GM18498 (cell line): ENCODE data around the gene CYP27C1.
"Not testable (repeated sequence)": the region's sequence is repeated elsewhere in the genome, so short reads cannot be mapped to it uniquely, and the experiment has no call there.

Experiments
- ATAC-seq: cut with Tn5 transposase; IDR thresholded peaks from one replicate; pipeline ENCODE4 v1.9.1; 2021; ENCODE audit warnings: mild to moderate bottlenecking, moderate library complexity; ENCODE audit not compliant: unreplicated experiment

The CYP27C1 gene

DNA sequence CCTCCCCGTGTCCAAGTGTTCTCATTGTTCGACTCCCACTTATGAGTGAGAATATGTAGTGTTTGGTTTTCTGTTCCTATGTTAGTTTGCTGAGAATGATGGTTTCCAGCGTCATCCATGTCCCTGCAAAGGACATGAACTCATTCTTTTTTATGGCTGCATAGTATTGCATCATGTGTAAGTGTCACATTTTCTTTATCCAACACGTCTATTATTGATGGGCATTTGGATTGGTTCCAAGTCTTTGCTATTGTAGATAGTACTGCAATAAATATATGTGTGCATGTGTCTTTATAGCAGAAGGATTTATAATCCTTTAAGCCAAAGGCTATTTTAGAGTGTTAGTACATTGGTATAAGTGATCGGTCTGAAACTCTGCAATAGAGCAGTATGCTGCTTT, 4.0 kb upstream of the CYP27C1 start:
- ATAC-seq: not testable (repeated sequence)

DNA sequence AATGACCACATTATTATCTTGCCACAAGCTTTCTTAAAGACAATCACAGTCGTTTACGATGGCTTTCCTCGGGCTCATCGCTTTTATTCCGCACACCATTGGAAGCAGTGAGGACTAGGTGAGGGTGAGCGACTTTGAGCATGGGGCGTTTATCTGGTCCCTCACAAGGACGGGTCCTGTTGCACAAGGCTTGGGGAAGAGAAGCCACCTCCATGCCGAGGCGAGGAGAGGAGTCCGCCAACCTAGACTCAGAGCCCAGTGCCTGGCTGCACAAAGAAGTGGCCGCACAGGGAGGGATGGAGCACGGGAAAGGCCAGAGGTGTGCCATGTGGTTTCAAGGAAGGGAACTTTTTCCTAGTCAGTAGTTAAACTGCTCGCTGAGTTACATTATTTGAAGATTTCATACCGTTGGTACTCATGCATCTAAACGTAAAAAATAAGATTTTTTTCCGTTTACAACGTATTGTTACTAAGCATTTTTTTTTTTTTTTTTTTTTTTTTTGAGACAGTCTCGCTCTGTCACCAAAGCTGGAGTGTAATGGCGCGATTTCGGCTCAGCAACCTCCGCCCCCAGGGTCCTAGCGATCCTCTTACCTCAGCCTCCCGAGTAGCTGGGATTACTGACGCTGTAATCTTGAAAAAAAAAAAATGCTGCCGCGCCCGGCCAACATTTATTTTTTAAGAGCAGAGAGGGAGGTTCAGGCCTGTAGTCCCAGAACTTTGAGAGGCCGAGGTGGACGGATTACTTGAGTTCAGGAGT, 849 bp upstream of the CYP27C1 start:
- no peak for ATAC-seq

DNA sequence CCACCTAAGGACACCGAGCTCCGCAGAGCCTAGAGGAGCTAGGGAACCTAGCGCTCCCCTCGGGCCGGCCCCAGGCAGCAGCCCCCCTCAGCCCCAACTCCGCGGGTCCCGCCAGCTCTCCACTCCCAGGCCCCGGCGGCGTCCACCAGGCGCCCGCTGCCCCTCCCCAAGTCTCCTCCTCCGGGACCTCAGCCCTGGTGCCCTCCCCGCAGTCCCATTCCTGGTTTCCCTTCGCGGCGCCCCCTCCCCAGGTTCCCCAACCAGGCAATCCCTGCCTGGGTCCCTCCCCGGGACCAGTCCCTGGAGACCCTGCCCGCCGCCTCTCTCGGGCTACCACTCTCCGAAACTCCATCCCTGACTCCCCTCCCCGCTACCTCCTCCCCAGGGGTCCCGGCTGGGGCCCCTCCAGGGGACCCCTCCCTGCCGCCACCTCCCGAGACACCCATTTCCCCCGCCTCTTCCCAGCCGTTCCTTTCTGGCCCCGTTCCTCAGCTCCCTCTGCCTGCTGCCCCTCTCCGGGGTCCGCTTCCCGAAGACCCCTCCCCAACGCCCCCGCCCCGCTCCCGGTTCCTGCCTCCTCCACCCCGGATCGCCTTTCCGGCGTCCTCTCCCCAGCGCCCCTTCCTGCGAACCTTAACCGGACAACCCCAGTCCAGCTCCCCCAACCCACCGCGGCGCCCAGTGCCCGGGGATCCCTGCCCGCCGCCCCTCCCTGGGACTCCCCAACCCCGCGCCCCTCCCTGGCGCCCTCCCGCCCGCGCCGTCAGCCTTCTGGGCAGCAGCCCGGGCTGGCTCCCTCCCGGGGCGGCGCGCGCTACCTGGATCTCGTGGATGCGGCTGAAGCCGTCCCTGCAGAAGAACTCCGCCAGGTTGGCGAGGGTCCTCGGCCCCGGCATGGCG, 678 bp downstream of the CYP27C1 start:
- ATAC-seq: no peak

DNA sequence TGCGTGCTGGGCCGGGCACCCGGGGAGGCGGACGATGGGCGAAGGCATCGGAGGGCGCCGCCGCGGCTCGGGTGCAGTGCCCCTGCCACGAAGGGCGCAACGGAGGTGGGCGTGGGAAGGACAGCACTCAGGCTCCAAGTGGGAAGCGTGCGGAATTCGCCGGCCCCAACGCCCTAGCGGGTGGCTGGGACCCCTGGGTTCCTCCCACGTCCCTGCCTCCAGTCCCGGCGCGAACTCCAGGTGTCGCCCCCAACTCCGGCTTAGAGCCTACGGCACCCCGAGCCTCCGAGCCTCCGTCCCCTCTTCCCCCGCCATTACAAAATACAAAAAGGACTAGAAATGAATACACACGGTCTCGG, 1.3 kb downstream of the CYP27C1 start:
- no peak for ATAC-seq

DNA sequence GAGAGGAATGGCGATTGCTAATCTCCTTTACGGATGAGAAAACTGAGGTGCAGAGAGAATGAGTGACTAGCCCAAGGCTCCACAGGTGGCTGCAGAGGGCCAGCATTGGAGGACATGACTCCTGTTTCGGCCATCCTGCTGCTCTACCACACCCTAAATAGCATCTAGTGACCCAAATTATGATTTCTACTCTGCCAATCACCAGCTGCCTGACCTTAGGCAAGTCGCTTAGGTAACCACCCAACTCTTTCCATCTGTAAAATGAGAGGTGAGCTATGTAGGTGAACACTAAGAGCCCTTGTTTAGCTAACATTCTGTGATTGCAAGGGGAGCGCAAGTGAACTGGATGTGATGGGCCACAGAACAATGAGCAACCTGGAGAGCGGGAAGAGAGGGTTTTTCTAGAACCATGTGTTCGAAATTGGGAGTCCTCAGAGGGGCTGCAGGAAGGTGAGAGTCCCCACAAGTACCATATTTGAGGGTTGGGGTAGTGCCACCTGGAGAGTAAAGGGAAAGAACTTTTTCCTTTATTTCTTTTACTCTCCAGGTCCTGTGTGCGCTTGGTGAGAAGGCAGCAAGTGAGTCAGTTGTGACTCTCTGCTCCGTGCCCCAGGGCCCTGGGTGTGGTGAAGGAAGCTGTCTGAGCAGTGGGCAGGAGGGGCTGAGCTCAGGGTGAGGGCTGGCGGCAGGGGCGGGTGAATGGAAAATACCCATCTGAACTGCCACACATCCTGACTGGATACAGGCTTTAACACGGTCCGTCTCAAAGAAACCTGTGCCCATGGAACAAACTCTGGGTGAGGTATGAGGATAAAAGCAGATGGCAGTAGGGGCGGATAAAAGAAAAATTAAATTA, 2.4 kb downstream of the CYP27C1 start:
- ATAC-seq: no peak

DNA sequence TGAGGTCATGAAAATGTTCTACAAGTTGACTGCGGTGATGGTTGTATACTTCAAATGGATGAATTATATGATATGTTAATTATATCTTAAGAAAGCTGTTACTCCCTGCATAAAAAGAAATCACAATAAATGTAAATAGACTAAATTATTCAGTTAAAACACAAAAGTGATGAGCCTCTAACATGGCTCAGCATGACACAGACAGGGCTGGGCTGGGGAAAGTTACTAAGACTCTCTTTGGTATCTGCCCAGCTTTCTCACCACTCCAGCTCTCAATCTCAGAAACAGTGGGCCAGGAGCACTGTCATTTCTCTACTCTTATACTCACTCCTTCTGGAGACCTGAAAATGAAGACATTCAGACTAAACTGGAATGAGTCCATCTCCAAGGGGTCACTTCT, 3.5 kb downstream of the CYP27C1 start:
- ATAC-seq: no peak

DNA sequence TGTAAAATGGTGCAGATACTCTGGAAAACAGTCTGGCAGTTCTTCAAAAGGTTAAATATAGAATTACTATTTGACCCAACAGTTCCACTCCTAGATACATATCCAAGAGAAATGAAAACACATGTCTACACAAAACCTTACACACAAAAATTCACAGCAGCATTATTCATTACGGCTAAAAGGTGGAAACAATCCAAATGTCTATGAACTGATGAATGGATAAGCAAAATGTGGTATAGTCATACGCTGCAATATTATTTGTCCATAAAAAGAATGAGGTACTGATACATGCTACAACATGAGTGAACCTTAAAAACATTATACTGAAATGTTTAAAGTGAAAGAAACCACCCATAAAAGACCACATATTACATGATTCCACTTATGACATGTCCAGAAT, 4.0 kb downstream of the CYP27C1 start:
- no peak for ATAC-seq

DNA sequence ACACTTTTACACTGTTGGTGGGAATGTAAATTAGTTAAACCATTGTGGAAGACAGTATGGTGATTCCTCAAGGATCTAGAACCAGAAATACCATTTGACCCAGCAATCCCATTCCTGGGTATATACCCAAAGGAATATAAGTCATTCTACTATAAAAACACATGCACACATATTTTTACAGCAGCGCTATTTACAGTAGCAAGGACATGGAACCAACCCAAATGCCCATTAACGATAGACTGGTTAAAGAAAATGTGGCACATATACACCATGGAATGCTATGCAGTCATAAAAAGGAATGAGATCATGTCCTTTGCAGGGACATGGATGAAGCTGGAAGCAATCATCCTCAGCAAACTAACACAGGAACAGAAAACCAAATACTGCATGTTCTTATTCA, 5.9 kb downstream of the CYP27C1 start:
- ATAC-seq: not testable (repeated sequence)

DNA sequence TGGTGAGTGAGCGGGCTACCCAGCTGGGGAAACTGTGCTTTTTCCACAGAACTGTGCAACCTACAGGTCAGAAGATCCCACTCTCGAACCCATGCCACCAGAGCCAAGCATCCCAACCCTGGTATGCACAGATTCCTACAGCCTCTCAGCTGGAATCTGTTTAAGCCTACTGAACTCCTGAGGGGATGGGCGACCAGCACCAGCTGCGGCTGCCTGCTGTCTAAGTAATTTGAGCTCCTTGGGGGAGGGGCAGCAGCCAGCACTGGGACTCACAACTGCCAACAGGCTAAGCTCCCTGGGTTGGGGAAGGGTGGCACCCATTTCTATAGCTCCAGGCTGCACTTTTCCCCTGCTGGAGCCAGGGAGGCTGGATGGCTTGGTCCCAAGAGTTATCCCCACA, 11.8 kb downstream of the CYP27C1 start:
- ATAC-seq: no peak

DNA sequence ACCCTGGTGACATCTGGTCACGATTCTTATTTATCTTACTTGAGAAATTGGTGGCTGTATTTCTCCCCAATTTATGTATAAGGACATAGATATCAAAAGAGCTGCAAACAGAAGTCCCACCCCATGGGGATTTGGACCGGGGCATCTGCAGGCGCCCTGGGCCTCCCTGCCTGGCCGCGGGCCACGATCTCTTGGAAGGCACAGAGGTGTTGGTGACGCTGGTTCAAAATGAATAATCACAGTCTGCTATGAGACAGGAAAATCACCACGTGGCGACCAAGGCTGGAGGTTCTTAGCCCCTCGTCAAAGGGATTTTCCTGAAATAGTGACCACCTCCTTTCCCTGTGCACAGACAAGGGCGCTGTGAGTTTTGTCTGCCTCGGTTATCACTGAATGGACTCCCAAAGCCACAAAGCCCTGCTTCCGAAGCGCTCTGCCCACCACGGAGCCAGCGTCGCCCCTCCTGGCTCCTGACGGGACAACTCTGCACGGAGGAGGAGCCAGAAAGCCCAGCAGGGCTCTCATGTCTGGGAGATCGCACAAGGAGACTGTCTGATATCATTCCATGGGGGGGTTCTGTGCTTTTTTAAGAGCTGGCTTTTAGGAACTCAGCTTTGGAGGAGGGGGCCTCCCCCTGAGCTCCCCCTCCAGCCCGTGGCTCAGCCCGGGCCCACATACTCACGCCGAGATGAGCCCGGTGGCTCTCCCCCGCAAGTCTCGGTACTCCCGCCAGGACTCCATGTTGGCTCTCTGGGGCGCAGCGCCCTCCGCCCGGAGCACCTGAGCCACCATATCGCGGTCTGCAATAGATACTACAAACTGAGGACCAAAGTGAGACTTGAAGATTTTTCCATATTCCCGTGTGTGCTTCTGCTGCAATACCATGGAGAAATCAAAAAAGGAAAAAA, 14.6 kb downstream of the CYP27C1 start:
- no peak for ATAC-seq

DNA sequence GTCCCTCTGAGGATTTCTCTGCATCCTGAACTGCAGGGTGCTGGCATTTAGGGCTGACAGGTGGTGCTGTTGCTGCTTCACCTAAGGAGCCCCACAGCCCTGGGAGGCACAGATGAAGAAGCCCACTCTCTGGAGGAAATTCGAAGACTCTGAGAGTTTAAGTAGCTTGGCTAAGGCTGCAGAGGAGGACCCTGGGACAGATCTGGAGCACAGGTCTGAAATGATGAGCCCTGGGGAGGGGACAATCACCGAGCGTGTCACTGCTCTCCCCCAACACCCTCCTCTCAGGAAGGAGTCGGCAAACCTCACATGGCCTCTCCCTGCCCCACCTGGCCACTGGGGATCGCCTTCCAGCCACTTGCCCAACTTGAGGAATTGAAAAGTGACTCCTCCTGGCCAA, 18.6 kb downstream of the CYP27C1 start:
- ATAC-seq: no peak

DNA sequence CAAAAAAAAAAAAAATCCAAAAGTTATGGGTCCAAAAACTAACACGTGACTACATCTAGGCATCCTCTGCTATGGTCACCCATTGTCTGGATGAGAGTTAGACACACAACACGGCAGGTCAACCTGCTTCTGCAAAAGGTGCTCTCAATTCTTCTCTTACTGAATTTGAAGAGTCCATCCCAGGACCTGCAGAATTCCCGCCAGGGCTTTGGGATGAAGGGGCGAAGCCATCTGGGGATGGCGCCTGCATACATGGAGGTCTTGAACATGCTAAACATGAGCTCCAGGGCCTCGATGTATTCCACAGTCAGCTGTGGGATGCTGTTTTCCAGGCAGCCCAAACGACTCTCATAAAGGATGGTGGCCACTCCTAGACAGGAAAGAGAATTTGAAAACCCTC, 19.1 kb downstream of the CYP27C1 start:
- ATAC-seq: no peak

DNA sequence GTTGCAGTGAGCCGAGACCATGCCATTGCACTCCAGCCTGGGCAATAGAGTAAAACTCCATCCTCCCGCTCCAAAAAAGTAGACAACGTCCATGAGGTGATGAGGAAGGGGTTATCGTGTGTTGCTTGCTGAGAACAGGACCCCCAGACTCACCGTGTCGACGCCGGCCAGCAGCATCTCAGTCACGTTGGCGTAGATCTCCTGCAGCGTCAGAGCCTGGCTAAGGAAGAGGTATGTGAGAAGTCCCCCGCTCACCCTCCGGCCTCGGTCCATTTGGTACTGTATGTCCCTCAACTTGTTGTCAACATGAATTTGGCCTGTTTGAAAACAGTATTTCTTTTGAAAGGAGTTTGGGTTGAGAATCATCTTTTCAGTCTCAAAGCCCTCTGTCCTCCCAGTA, 20.9 kb downstream of the CYP27C1 start:
- no peak for ATAC-seq

DNA sequence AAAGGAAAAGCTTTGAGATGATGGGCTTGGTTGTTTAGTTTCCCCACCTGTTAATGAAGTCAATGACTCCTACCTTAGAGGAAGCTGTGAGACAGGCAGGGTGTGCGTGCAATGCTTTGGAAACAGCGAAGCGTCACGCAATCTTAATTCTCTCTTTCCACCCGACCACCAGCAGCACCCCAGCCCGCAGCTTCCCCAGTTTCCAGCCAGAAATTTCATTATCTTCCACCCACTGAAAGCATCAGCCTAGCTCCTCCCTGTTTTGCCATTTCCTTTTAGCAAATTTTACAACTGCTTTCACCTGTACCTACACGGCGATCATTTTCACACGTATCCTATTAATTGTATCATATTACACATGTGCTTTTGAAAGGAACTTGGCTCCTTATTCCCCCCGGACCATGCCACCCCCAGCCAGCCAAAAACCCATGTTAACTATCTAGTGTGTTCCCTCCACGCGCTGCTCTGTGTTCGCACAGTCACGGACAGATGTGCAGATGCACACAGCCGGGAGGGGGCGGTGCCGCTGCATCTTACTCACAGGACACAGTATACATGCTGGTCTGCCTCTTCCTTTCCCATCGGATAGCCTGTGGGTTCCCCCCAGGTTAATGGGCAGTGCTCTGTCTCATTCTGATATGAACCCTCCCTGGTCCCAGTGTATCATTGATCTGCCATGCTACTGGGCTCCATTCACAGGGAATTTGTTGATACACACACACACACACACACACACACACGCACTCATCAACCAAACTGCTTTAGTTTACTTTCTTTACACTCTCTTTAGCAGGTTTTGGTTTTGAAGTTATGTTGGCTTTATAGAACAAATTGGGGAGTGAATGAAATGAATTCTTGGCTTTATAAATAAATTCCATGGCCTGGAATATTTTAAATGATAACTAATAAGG, 22.4 kb downstream of the CYP27C1 start:
- peak; percentile 73 for ATAC-seq

DNA sequence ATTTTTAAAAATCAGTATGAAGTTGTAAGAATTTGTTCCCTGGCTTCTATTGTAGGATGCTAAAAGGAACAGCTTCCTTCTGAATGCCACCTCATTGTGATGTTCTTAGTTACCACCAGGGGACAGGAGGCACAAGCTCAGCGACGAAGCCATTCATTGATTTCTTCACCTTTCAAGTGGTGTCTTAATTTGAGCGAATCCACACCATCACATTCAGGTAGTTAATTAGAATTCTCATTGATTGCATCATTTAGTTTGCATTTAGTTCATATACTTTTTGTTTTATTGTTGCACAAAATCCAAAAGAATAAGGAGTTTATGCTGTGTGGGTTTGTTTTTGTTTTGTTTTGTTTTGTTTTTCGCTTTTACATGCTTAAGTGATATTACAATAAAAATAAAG, 23.1 kb downstream of the CYP27C1 start:
- ATAC-seq: no peak

DNA sequence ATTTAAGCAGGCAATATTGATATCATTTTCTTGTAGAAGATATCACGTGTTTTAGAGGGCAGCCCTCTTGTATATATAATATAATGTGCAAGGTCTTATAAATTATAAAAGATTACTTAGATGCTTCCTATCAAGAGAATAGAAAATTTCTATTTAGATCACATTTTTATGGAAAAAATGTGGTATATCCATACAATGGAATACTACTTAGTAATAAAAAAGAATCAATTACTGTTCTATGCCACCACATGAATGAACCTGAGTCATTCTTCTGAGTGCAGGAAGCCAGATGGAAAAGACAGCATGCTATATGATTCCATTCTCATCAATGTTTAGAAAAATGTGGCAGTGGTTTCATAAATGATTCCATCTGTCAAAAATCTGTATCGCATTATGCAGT, 23.6 kb downstream of the CYP27C1 start:
- ATAC-seq: no peak

DNA sequence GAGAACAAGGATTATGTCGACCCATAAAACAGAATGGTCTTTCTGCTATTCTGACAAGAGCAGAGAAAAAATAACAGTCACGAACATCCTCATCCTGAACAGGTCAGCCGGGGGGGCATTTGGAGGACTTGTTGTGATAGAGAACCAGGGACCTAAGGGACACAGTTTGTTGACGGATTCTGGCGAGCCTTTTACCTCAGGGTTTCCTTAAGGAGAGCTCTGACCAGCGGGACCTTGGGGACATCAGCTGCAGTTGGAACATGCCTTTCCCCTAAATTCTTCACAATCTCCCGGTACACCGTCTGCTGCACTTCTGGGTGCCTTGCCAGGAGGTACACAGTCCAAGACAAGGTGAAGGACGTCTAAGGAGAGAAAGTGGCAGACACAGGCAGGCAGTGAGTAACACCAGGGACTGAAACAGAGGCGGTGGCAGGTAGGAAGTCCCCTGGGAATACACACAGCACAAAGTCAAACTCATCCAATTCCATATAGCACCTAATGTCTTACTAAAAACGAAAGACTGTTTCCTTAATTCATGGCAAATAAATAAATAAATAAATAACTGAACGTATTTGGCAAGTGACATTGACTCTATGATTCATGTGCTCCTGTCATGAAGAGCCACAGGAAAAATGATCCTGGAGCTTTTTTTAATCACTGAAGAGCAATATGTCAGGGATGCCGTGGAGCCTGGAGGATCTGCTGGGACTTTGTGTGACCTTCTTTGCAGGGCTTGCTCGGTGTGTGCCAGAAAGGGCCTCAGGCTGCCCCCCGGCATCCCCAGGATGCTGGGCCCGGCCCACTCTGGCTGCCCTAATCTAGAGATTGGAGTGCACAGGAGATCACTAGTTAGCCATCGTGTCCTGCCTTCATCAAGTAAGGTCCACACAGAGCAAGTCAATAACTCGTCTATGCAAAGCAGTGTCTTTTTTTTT, 24.7 kb downstream of the CYP27C1 start:
- no peak for ATAC-seq

DNA sequence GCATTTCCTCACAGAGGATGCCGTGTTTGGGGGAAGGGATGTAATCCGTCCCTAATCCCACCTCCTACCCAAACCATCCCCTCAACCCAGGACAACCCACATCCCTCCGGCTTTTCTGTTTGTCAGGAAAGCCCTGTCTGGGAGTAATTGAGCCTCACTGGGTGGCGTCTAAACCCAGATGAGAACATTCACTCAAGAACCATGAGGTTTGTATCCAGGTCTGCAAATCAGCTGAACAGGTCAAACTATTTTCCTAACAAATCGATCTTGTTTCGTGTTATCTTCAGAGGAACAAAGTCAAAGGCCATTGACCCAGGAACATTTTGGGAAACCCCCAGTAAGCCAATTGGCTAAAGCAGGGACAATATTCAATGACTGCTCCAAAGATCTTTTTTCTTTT, 25.7 kb downstream of the CYP27C1 start:
- no peak for ATAC-seq
